ENCODE results near the gene EGFL7.

GRCh38 chr9:136707011-136707410 lies 44.3 kb downstream of the EGFL7 start:
- TF ChIP-seq EZH2 (IDR thresholded peaks at IDR 0.05; ENCODE audit: low read depth) = no peak
- no peak for TF ChIP-seq CTCF (conservative IDR thresholded peaks at IDR 0.05)
